ENCODE measurements around the gene KCNC4.
A peak's percentile ranks its signal among the peaks of the same experiment; 100 is the strongest.

- TF ChIP-seq CTCF (conservative IDR thresholded peaks at IDR 0.05 in 1 of 2, IDR thresholded peaks at IDR 0.05 in 1 of 2; ENCODE audit: low read depth in 1 of 2, low read length in 2 of 2) (peak; percentile 94 to 98), EZH2 (IDR thresholded peaks at IDR 0.05; ENCODE audit: low read length, missing control alignments) (no peak)
Measured at GRCh38 chr1:110196917-110197765, 13.0 kb upstream of the KCNC4 start.
